GM11168 (cell line): ENCODE measurements around the gene NETO1.

ENCODE experiments used
- in situ Hi-C: fragments of 300-500 bp; cut with MboI; formaldehyde crosslinking; loops from one replicate; pipeline ENCODE4 v1.12.0; 2022; ENCODE audit warnings: low sequenced_read_pairs; ENCODE audit not compliant: unreplicated experiment

The NETO1 gene

DNA sequence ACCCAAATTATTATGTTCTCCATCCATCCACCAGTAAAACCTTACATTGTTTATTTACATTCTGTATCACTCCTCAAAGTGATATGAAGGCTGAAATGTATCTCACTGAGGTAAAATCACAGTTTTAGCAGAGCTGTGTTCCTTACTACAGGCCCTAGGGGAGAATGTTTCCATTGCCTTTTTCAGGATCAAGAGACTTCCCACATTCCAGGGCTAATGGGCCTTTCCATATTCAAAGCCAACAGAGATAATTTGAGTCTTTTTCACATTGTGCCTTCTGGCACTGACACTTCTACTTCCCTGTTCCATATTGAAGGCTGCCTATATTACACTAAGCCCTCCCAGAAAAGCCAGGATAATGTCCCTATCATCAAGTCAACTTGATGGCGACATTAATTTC lies 20.0 kb downstream of the NETO1 start:
- in situ Hi-C loops = no loop called here

DNA sequence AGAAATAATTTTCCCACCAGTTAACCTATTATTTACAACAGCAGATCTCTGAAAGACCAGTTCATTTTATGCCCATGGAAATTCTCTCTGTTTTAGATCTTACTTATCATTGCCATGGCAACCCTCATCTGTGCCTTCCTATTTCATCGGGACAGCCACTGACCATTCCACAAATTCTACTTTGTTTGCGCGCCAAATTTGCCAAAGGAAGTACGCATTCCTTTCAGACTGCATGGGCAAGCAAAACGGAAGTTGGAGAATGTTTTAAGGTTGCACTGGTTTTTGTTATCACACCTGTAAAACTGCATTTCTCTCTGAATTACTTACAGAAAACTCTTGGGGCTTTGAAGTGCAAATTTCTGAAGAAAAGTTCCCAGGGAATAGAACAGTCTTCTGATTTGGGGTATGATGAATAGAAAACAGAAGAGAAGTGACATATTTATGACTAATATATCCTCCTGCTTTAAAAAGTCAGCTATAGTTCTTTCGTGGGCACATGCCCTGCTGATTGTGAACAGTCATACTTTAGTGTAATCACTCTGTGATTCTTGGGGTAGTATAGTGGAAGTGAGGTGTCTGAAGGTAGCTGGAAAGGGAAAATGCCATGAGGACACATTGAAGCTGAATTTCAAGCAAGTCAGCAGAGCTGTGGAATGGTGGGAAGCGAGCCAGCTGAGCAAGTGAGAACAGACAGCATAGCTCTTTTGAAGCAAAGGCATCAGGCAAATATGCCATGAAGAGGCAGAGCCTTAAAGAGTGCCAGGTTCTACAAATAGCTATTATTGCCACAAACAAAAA lies 20.9 kb downstream of the NETO1 start:
- in situ Hi-C loops = no loop called here

DNA sequence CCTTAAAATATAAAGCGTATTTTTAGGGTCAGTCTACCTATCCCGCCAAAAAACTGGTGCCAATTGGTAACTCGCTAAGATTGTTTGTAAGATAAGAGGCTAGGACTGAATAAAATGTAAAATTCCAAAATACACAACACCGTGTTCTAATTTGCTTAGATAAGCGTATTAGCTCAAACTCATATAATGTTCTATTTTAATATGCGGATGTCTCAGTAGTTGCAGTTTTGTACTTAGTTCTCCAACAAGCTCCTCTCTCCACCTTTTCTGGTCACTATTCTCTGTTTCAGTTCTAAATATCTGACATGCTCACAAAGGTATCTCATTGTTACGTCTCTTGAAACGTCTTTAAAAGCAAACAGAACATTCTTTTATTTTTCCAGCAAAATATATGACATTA lies 24.0 kb downstream of the NETO1 start:
- in situ Hi-C loops = no loop called here

DNA sequence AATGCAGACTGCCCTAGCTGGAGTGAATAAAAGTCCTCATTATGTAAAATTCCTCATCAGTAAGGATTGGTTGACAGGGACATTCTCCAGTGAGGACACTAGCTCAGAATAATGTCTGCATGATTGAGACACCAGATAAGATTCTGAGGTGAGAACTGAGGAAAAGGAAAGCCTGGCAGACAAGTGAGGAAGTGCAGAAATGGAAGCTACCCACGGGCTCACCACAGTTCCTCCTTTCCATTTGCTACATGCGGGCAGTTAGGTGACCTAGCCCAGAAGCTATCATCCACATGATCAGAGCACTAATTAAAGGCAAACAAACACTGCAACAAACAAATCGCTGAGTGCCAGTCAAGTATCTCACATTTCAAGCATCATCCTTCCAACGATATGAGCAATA lies 27.7 kb downstream of the NETO1 start:
- in situ Hi-C loops = no loop called here

DNA sequence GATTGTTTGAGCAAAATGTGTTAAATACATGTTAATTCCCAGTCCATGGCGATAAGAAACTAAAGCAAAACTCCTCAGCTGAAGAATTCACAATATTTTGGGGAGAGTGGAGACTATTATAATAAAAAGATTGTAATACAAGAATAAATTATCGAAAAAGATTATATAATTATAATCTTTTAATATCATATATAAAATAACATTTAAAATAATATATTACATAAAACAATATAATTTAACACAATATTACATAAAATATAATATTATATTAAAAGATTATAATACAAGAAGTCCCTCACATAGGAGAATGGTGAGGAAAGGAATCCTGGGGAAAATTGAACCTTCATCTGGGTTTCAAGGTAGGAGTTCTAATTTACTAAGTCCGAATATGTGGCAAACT lies 33.1 kb downstream of the NETO1 start:
- in situ Hi-C loops = no loop called here

DNA sequence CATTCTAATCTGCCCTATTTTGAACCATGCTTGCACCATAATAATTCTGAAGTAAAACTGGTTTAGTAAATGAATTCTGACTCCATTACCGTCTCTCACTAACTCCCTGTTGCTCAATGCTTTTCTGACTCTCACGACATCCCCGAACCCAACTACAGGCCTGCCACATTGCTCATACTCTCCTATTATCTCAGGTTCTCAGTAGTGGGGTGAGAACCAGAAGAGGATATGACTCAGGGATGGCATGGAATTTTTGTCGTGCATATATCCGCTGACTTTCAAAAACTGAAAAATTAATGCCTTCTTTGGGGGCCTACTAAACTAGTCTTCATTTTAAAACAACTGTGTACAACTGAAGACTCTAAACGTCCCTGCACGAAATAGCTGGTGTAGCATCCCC lies 34.3 kb downstream of the NETO1 start:
- in situ Hi-C loops = no loop called here

DNA sequence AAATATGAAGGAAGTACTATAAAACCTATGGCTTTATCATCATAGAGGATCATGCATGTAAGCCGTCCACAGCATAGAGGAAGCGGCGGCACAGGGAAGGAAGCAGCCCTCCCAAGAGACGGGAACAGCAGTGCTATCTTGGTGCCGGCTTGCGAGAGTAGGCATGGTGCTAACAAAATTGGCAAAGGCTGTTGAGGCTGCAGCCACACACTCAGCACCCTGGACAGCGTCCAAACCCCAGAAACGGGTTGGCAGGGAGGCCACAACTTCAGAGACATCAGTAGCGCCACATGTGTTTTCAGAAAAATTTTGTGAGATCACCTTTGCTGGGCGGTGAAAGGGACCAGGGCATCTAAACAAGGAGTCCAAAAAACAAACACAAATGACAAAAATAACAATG lies 37.7 kb downstream of the NETO1 start:
- in situ Hi-C loops = no loop called here

DNA sequence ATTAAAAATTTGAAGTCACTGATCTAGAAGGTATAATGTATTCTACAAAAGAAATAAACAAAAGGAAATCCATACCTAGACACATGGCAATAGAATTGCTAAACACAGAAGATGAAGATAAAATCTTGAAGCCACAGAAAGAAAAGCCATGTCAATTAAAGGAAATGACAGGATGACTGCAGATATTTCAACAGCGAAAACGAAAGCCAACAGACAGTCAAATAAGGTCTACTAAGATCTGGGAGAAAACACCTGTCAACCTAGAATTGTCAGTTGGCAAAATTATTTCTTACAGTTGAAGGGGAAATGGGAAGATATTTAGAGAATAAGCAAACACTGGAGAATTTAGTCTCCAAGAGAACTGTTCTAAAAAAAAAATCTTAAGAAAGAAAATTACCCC lies 39.2 kb downstream of the NETO1 start:
- in situ Hi-C loops = no loop called here

DNA sequence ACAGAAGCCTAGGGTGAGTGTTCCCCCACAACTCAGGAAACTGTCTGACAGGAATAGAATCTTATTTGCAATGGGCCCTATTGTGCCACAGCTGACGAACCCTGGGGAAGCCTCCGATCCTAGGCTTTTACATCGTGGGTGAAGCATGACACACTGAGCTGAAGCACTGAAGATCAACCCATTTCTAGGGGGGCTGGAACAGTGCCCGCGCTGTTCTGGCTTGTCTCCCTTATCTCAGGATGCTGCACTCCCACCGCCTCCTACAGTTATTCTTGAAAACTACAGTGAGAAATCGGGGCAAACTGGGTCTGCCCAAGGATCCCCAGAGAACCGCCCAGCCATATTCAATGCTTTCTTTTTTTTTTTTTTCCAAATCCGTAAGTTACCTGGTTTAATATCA lies 41.1 kb downstream of the NETO1 start:
- in situ Hi-C loops = no loop called here

DNA sequence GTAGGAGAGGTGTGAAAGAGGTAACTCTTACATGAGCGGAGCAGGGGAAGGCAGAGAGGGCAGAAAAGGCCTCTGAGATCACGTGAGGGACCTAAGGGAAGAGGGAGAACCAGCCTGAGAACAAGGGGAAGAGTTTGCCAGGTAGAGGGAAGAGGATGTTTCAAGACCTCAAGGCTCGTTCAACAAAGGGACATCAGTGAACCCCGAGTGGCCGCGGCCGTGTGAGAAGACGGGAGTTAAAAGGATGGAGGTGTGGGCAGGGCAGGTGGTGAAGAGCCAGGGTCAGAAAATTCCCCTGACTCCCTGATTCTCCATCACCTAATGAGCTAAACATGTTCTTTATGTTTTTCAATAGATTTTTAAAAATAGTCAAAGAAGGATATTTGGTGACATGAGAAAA lies 44.4 kb downstream of the NETO1 start:
- in situ Hi-C loops = no loop called here

DNA sequence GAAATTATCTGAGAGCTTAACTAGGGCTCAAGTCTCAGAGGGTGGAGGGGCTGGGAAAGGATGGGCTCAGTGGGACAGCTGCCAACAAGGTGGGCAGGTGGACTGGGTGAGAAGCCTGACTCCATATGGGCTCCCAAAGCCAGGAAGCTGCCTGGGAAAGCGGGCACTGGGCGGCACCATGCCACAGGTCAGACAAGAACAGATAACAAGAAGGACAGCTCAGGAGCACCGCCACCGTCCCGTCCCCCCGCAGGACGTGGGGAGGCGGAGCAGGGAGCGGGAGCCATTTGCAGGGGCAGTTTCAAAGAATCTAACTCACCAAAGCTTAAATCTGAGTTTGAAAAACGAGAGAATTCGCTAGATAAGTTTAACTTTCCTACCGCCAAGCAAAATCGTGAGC lies 45.6 kb downstream of the NETO1 start:
- in situ Hi-C loops = no loop called here

DNA sequence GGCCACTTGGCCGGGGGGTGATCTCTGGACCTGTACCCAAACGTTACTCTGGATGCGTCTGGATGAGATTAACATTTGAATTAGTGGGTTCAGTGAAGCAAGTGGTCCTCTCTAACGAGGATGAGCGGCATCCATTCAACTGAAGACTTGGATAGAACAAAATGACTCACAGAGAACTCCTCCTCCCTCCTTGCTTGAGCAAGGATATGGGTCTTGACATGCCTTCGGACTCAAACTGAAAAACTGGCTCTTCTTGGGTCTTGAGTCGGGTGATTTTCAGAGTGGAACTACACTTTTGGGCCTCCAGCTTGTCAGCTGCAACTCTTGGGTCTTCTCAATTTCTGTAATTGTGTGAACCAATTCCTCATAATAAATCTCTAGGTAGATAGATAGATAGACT lies 47.2 kb downstream of the NETO1 start:
- in situ Hi-C loops = no loop called here

DNA sequence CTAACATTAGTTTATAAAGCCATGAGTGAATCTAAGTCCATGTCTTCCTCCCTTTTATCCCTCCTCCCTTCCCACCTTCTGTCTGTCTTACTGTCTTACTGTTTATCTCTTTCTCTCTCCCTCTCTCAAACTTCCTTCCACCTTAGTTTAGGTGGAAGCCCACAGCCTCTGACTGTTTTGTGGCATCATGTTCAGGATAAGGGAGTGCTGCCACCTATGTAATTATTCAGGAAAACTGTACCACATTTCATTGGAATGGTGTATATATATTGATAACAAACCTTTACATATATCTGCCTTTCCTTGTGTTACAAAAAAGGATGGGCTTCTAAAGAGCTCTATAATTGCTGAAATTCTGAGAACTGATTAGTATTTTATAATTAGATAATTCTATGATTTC lies 48.7 kb downstream of the NETO1 start:
- in situ Hi-C loops = no loop called here

DNA sequence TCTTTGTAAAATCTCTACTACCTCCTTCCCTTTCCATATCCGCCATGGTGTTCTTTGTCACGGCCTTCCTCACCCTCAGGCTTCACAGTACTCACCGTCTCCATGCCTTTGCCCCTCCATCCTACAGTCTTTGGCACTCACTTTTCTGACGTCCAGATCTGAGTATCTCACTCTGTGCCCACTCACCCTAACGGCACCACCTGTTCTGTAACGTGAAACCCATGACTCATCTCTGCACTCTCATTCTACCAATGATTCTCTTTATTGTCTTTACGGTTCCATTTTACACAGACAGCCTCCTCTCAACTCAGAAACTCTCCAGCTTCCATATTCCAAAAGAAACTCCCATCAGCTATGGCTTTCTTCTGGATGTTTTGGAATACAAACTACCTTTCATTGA lies 56.7 kb downstream of the NETO1 start:
- in situ Hi-C loops = no loop called here

DNA sequence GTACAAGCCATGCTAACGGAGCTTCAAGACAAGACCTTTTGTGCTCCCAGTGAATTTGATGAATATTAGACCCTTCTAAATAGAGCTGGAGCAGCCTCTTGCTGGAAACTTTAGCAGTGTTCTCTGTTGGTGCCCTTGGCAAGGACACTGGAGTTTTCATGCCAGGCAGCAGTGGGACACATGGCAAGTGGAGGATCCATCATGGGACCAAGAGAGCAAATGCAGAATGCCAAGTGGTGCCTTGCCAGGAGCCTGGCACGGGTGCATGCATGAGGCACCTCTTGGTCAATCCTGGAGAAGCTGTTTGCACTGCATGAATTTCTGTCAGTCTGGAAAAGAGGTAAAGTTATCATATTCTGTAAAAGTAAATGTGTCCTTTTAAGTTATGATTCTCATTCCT lies 59.1 kb downstream of the NETO1 start:
- in situ Hi-C loops = no loop called here

DNA sequence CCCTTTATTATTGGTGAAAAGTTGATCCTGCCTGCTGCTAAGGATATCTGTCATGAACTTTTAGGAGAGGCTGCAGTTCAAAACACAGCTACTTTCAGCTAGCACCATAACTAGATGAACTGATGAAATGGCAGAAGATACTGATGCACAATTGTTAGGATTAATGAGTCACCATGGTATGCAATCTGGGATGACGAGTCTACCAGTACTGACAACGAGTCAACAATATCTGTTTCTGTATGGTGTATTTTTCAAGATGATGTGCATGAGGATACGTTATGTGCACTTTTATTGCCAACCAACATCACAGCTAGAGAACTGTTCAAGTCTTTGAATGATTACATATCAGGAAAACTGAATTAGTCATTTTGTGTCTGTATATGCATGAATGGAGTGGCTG lies 68.7 kb downstream of the NETO1 start:
- in situ Hi-C loops = no loop called here

DNA sequence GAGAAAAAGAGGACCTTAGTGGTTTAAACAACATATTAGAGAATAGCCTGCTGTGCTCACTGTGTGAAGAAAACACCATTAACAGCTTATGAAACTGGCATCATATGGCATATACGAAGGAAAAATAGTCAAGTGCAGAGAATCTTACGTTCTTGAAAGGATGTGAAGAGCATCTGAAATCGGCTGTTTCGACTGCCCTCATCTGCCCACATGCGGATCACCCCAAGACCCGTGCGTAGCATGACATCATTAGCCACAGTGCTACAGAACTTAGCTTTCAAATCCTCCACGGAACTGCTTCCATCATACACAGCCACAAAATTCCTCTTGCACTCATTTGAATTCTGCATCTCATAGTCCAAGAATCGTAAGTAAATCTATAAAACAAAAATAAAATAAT lies 84.3 kb downstream of the NETO1 start:
- in situ Hi-C loops = no loop called here

DNA sequence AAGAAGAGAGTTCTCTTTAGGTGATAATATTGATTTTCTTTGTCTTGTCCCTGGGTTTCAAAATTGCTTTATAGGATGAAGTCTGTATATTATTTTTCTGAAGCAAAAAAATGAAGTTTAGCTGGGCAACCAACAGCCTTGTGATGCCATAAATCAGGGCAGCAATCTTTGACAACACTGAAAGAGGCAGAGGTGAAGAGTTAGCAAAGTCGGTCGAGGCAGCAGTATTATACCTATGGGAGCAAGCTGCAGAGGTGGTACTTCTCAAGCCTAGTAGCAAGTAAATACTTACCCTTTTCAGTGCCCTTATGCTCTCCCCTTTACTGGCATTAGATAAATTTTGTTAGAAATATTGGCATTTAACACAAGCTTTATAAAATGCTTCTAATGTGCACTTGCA lies 92.9 kb downstream of the NETO1 start:
- in situ Hi-C loops = loop anchor here (25.0 kb wide), 1 partner anchor 1062 kb away; no protein-coding TSS in a partner anchor

DNA sequence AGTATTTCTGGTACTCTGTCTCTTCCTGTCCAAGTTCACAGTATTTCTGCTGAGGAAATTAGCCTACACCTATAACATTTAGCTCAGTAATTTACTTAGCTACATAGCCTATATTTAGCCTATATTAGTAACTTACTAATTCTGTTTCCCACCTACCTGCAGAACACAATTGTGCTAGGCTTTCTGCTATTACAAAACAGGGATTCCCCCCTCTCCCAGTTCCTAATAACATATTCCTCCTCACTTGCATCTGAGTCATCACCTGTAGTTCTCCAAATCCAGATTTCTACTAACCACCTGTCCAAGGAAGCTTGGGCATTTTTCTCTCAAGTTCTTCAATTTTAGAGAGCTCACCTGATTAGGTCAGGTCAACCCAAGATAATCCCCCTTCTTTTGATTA lies 94.9 kb downstream of the NETO1 start:
- in situ Hi-C loops = loop anchor here (25.0 kb wide), 1 partner anchor 1064 kb away; no protein-coding TSS in a partner anchor

DNA sequence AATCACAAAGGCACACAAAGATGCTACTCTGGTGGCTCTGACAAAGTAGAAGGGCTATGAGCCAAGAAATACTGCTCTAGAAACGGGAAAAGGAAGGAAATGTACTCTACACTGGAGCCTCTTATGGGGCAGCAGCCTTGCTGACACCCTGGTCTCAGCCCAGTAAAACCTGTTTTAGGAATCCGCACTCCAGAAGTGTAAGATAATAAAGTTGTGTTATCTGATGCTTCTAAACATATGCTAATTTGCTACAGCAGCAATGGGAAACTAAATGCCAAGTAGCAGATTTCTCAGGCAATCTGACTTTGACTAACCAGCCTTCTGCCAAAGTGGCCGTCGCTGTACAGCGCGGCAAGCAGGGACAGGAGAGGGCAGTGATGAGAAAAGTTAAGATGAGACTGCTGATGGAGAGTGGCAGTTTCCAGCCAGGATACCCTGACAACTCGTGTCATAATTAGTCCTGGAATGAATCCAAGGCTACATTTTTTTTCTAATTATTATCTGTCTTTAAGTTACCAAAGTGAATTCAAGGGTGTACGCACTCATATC lies 99.0 kb downstream of the NETO1 start:
- in situ Hi-C loops = loop anchor here (25.0 kb wide), 1 partner anchor 1069 kb away; no protein-coding TSS in a partner anchor

DNA sequence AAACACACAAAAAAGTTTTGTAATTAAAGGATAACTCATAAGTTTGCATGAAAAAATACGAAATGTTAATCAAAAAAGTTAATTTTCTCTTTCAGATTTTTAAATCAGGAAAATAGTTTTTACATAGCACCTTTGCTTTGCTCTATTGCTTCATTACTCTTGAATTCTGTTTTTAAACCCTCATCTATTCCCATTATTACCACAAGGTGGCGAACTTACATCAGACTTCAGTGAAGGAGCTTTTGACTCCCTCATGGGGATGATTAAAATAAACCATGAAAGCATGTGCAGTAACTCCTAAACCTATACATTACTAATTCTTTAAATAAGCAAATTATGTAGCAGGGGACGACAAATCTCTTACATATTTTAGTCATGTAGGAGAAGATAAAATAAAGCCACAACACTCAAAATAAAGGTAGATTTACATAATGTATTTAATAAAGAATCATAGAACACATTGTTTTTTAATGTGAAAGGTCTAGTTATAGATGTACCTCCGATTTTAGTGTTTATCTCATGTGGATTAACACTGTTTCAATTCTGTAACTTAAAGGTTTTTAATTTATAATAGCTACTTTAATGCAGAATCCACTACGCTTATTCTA lies 105.2 kb downstream of the NETO1 start:
- in situ Hi-C loops = loop anchor here (25.0 kb wide), 1 partner anchor 1075 kb away; no protein-coding TSS in a partner anchor

DNA sequence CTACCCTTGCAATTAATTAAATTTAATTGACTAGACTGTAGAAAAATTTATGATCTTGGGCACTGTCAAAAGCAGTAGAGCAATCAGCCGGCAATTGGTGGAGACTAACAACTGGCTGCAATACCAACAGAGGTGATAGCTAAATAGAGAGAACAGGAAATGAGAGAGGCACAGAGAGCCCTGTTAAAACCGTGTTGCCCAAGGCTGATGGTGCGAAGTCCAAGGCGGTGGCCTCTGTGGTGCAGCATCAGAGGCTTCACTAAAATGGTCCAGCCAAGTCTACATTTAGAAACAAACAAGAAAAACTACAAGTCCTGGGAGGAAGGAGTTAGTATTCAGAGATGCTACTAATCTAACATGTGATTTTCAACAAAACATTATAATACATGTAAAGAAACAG lies 115.6 kb downstream of the NETO1 start:
- in situ Hi-C loops = loop anchor here (25.0 kb wide), 1 partner anchor 1085 kb away; no protein-coding TSS in a partner anchor
